CD14-positive monocyte (primary cell): ENCODE results near the gene EXD3. TPM values are rescaled to one million over a fixed set of nuclear protein-coding genes. Genes with fewer than 3 reads are reported as not detected.

Experiments used
- DNase-seq, 3 donors: peaks; one replicate each; pipeline ENCODE4 v3.0.0-alpha.2; 2011 to 2022
- H2AFZ ChIP-seq: 2 replicates; pipeline ENCODE4 v1.6.0; 2012; ENCODE audit warnings: mild to moderate bottlenecking, low read depth, low read length, inconsistent platforms; ENCODE audit not compliant: insufficient read depth, poor library complexity, severe bottlenecking
- H3K27ac ChIP-seq, 2 donors: 1 replicate in 1 of 2; 2 replicates in 1 of 2; pipeline ENCODE4 v1.5.1; 2012 to 2013; ENCODE audit warnings: low read length in 2 of 2, control low read depth in 1 of 2, inconsistent platforms in 1 of 2, low read depth in 1 of 2, mild to moderate bottlenecking in 1 of 2
- H3K27me3 ChIP-seq, 2 donors: one replicate each; pipeline versions ENCODE4 v1.6.0 to v1.6.1; 2011 to 2013; ENCODE audit warnings: low read length in 2 of 2; ENCODE audit not compliant: control insufficient read depth in 2 of 2, insufficient read depth in 2 of 2
- H3K36me3 ChIP-seq, 2 donors: replicated peaks in 1 of 2; 1 replicate in 1 of 2; 2 replicates in 1 of 2; pipeline versions ENCODE4 v1.5.1 to v1.6.1; 2012 to 2013; ENCODE audit warnings: low read length in 2 of 2, control low read depth in 1 of 2, inconsistent platforms in 1 of 2, mild to moderate bottlenecking in 1 of 2; ENCODE audit not compliant: insufficient read depth in 2 of 2, control insufficient read depth in 1 of 2
- H3K4me1 ChIP-seq, 2 donors: 1 replicate in 1 of 2; 2 replicates in 1 of 2; pipeline versions ENCODE4 v1.5.1 to v1.6.1; 2012 to 2013; ENCODE audit warnings: low read length in 2 of 2, control low read depth in 1 of 2, inconsistent platforms in 1 of 2, mild to moderate bottlenecking in 1 of 2, moderate library complexity in 1 of 2; ENCODE audit not compliant: insufficient read depth in 2 of 2, control insufficient read depth in 1 of 2
- H3K4me2 ChIP-seq: replicated peaks from 2 replicates; pipeline ENCODE3; 2012; ENCODE audit warnings: low read length, moderate library complexity, mild to moderate bottlenecking; ENCODE audit not compliant: poor library complexity, severe bottlenecking; ENCODE audit errors: extremely low read depth
- H3K4me3 ChIP-seq, 3 experiments: fragments of 200-600 bp in 1 of 3; sonication (generic) in 1 of 3; replicated peaks in 1 of 3; 1 replicate in 2 of 3; 2 replicates in 1 of 3; pipeline ENCODE4 v1.5.1; 2011 to 2013; ENCODE audit warnings: low read length in 3 of 3, mild to moderate bottlenecking in 3 of 3, control low read depth in 2 of 3, low read depth in 2 of 3, inconsistent platforms in 1 of 3, moderate library complexity in 1 of 3
- H3K79me2 ChIP-seq: 2 replicates; pipeline ENCODE4 v1.6.0; 2012; ENCODE audit warnings: mild to moderate bottlenecking, control low read depth, inconsistent platforms, low read length, moderate library complexity; ENCODE audit not compliant: insufficient read depth
- H3K9ac ChIP-seq: 2 replicates; pipeline ENCODE4 v1.6.0; 2017; ENCODE audit warnings: low read length, mild to moderate bottlenecking; ENCODE audit not compliant: insufficient read depth, poor library complexity, severe bottlenecking
- H3K9me3 ChIP-seq, 2 donors: replicated peaks in 1 of 2; 1 replicate in 1 of 2; 2 replicates in 1 of 2; pipeline versions ENCODE4 v1.5.1 to v1.6.1; 2012 to 2013; ENCODE audit warnings: low read length in 2 of 2, control low read depth in 1 of 2; ENCODE audit not compliant: control insufficient read depth in 1 of 2, insufficient read depth in 1 of 2
- H4K20me1 ChIP-seq: 2 replicates; pipeline ENCODE4 v1.6.0; 2012; ENCODE audit warnings: mild to moderate bottlenecking, low read length, control low read depth, moderate library complexity; ENCODE audit not compliant: insufficient read depth
- H3K27ac Mint-ChIP-seq, 7 donors: one replicate each; pipeline ENCODE4 v1.8.0; 2020; ENCODE audit warnings: mild to moderate bottlenecking in 7 of 7, mixed read lengths in 7 of 7, moderate library complexity in 6 of 7, inconsistent platforms in 2 of 7
- H3K27me3 Mint-ChIP-seq, 3 donors: one replicate each; pipeline ENCODE4 v1.8.0; 2021 to 2022; ENCODE audit warnings: low read depth in 3 of 3, mild to moderate bottlenecking in 3 of 3, mixed read lengths in 3 of 3, moderate library complexity in 3 of 3, inconsistent platforms in 1 of 3
- H3K36me3 Mint-ChIP-seq, 2 donors: one replicate each; pipeline ENCODE4 v1.8.0; 2020; ENCODE audit warnings: mixed read lengths in 2 of 2, inconsistent platforms in 1 of 2, mild to moderate bottlenecking in 1 of 2
- H3K4me1 Mint-ChIP-seq: one replicate; pipeline ENCODE4 v1.8.0; 2020; ENCODE audit warnings: mild to moderate bottlenecking, mixed read lengths
- H3K4me3 Mint-ChIP-seq, 2 donors: one replicate each; pipeline ENCODE4 v1.8.0; 2020; ENCODE audit warnings: mild to moderate bottlenecking in 2 of 2, mixed read lengths in 2 of 2, moderate library complexity in 1 of 2
- H3K9me3 Mint-ChIP-seq, 7 donors: one replicate each; pipeline ENCODE4 v1.8.0; 2020 to 2022; ENCODE audit warnings: mixed read lengths in 7 of 7, mild to moderate bottlenecking in 6 of 7, moderate library complexity in 6 of 7, inconsistent platforms in 2 of 7
- CTCF ChIP-seq: fragments of 200-600 bp; IDR thresholded peaks from one replicate; pipeline ENCODE4 v1.8.0; 2022; ENCODE audit warnings: antibody characterized with exemption, mild to moderate bottlenecking
- WGBS: methylation state at CpG from one replicate; pipeline ENCODE4 v1.1.5; 2013; ENCODE audit warnings: missing lambda C conversion rate; ENCODE audit not compliant: insufficient coverage; 5-methylcytosine and 5-hydroxymethylcytosine counted together
- intact Hi-C, 2 donors: fragments of 100-400 bp; cut with micrococcal nuclease; formaldehyde crosslinking; loops; one replicate each; pipeline versions ENCODE4 v1.15.0 to v1.15.1; 2023
- polyA plus RNA-seq, 3 donors: library from polyadenylated mRNA; depleted of rRNA in 1 of 3; unstranded in 2 of 3; stranded (reverse) in 1 of 3; fragments of 300-500 nt in 2 of 3; fragments of >200 nt in 1 of 3; fragmentation: Illumina TruSeq in 2 of 3; gene quantifications; 1 replicate in 2 of 3; 2 replicates in 1 of 3; pipeline ENCODE4 v1.2.3, GENCODE V29; 2012 to 2021

Gene EXD3
- polyA plus RNA-seq, 3 donors = 2.0 to 10.8 (median 3.0) TPM

GRCh38 chr9:137317021-137317717 is 105.8 kb downstream of the EXD3 start:
- no peak for TF ChIP-seq CTCF
- no peak overlapping the region for H3K27ac Mint-ChIP-seq
- no peaks in the 10 kb centered on the region for H3K79me2 ChIP-seq
- H4K20me1 ChIP-seq = no peaks in the 10 kb centered on the region
- no peak overlapping the region for H3K4me3 ChIP-seq
- no peak overlapping the region for H3K27ac ChIP-seq
- peaks cover 17 to 24% of the 10 kb centered on the region in 2 donors for H3K4me1 ChIP-seq
- H3K36me3 ChIP-seq = no peaks in the 10 kb centered on the region
- H3K4me2 ChIP-seq = peak overlapping the region; percentile 70
- peak overlapping the region; percentile 53 for H3K9ac ChIP-seq
- no peaks in the 10 kb centered on the region for H3K36me3 Mint-ChIP-seq
- WGBS = 92% methylated on average over 17 of the region's 19 CpGs
- peaks cover 0 to 2% (median under 1%) of the 10 kb centered on the region in 7 donors for H3K9me3 Mint-ChIP-seq
- peaks cover 5% of the 10 kb centered on the region for H3K4me1 Mint-ChIP-seq
- DNase-seq = no peak
- no peaks in the 10 kb centered on the region for H3K9me3 ChIP-seq
- peaks cover 2 to 21% (median 4%) of the 10 kb centered on the region in 3 donors for H3K27me3 Mint-ChIP-seq
- no peak overlapping the region for H2AFZ ChIP-seq
- H3K27me3 ChIP-seq = peaks cover 0 to 20% of the 10 kb centered on the region in 2 donors
- H3K4me3 Mint-ChIP-seq = no peak overlapping the region
- intact Hi-C loops = no loop called here

GRCh38 chr9:137316012-137316981 is 106.7 kb downstream of the EXD3 start:
- Histone ChIP-seq H3K9ac (peak overlapping the region; percentile 53), H3K27ac (no peak overlapping the region), H2AFZ (peak overlapping the region; percentile 61), H4K20me1 (no peaks in the 10 kb centered on the region), H3K79me2 (no peaks in the 10 kb centered on the region), H3K4me1 (peaks cover 17 to 24% of the 10 kb centered on the region in 2 donors), H3K27me3 (peaks cover 0 to 20% of the 10 kb centered on the region in 2 donors), H3K9me3 (no peaks in the 10 kb centered on the region), H3K4me3 (peak overlapping the region in 1 of 3 experiments; percentile 59), H3K36me3 (no peaks in the 10 kb centered on the region), H3K4me2 (peak overlapping the region; percentile 70)
- peak overlapping the region in 1 of 2 donors; percentile 67 for H3K4me3 Mint-ChIP-seq
- 3% methylated on average over 67 of the region's 83 CpGs for WGBS
- peak in 1 of 3 donors; percentile 19 for DNase-seq
- no peaks in the 10 kb centered on the region for H3K9me3 Mint-ChIP-seq
- peaks cover 2 to 19% (median 4%) of the 10 kb centered on the region in 3 donors for H3K27me3 Mint-ChIP-seq
- intact Hi-C loops = no loop called here
- no peak for TF ChIP-seq CTCF
- H3K4me1 Mint-ChIP-seq = peaks cover 5% of the 10 kb centered on the region
- H3K36me3 Mint-ChIP-seq = no peaks in the 10 kb centered on the region
- H3K27ac Mint-ChIP-seq = no peak overlapping the region
